Measurements from ENCODE around the gene PLCE1. TPM values are rescaled to one million over a fixed set of nuclear protein-coding genes. Genes with fewer than 3 reads are reported as not detected.

Gene PLCE1
- total and polyA plus RNA-seq, 10 of the 15 experiments (the other 5 are each of a cell fraction or from before 2014, with no cell fraction given) = under 0.01 to 1.2 (median 0.03) TPM

DNA sequence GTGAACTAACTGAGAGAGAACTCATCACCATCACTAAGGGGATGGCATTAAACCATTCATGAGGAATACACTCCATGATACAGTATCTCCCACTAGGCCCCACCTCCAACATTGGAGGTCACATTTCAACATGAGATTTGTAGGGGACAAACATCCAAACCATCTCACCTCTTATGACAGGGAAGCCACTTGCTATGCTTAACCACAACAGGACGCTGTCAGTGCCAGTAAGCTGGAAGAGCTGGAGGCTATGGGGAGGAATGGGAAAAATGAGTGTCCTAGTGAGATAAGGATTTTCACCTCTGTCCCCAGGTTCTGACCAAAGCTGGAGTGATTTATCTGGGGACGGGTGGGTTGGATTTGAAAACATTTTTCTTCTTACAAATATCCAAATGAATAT lies 17.6 kb downstream of the PLCE1 start:
- TF ChIP-seq NFYA (IDR thresholded peaks at IDR 0.05; ENCODE audit: borderline replicate concordance, low read depth, low read length) (no peak), MYB (IDR thresholded peaks at IDR 0.05; ENCODE audit: borderline replicate concordance, low read depth, low read length) (no peak), KDM1A (IDR thresholded peaks at IDR 0.05; ENCODE audit: borderline replicate concordance) (no peak), JUNB (IDR thresholded peaks at IDR 0.05) (no peak), NBN (IDR thresholded peaks at IDR 0.05) (no peak), SREBF1 (IDR thresholded peaks at IDR 0.05; ENCODE audit: low read length) (no peak), MTA3 (IDR thresholded peaks at IDR 0.05; ENCODE audit: borderline replicate concordance, low read length) (no peak), YBX1 (IDR thresholded peaks at IDR 0.05) (no peak), NR2C1 (IDR thresholded peaks at IDR 0.05) (no peak), GATAD2B (conservative IDR thresholded peaks at IDR 0.05; ENCODE audit: low read depth) (no peak), RFX5 (IDR thresholded peaks at IDR 0.05; ENCODE audit: low read depth, low read length) (no peak), CHD4 (IDR thresholded peaks at IDR 0.05) (no peak)
- TF ChIP-seq, protein P1, sequence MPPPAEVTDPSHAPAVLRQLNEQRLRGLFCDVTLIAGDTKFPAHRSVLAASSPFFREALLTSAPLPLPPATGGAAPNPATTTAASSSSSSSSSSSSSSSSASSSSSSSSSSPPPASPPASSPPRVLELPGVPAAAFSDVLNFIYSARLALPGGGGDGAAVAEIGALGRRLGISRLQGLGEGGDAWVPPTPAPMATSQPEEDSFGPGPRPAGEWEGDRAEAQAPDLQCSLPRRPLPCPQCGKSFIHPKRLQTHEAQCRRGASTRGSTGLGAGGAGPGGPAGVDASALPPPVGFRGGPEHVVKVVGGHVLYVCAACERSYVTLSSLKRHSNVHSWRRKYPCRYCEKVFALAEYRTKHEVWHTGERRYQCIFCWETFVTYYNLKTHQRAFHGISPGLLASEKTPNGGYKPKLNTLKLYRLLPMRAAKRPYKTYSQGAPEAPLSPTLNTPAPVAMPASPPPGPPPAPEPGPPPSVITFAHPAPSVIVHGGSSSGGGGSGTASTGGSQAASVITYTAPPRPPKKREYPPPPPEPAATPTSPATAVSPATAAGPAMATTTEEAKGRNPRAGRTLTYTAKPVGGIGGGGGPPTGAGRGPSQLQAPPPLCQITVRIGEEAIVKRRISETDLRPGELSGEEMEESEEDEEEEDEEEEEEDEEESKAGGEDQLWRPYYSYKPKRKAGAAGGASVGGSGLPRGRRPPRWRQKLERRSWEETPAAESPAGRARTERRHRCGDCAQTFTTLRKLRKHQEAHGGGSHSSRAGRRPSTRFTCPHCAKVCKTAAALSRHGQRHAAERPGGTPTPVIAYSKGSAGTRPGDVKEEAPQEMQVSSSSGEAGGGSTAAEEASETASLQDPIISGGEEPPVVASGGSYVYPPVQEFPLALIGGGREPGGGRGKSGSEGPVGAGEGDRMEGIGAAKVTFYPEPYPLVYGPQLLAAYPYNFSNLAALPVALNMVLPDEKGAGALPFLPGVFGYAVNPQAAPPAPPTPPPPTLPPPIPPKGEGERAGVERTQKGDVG (CRISPR knock-in tag; IDR thresholded peaks at IDR 0.05) = no peak
- TF ChIP-seq, protein P2, sequence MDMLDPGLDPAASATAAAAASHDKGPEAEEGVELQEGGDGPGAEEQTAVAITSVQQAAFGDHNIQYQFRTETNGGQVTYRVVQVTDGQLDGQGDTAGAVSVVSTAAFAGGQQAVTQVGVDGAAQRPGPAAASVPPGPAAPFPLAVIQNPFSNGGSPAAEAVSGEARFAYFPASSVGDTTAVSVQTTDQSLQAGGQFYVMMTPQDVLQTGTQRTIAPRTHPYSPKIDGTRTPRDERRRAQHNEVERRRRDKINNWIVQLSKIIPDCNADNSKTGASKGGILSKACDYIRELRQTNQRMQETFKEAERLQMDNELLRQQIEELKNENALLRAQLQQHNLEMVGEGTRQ (IDR thresholded peaks at IDR 0.05; ENCODE audit: borderline replicate concordance, low read depth, low read length) = no peak
- TF ChIP-seq, protein P3, sequence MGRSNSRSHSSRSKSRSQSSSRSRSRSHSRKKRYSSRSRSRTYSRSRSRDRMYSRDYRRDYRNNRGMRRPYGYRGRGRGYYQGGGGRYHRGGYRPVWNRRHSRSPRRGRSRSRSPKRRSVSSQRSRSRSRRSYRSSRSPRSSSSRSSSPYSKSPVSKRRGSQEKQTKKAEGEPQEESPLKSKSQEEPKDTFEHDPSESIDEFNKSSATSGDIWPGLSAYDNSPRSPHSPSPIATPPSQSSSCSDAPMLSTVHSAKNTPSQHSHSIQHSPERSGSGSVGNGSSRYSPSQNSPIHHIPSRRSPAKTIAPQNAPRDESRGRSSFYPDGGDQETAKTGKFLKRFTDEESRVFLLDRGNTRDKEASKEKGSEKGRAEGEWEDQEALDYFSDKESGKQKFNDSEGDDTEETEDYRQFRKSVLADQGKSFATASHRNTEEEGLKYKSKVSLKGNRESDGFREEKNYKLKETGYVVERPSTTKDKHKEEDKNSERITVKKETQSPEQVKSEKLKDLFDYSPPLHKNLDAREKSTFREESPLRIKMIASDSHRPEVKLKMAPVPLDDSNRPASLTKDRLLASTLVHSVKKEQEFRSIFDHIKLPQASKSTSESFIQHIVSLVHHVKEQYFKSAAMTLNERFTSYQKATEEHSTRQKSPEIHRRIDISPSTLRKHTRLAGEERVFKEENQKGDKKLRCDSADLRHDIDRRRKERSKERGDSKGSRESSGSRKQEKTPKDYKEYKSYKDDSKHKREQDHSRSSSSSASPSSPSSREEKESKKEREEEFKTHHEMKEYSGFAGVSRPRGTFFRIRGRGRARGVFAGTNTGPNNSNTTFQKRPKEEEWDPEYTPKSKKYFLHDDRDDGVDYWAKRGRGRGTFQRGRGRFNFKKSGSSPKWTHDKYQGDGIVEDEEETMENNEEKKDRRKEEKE (IDR thresholded peaks at IDR 0.05) = no peak
- ATAC-seq = no peak
- ChIA-PET SMC1A (ENCODE audit: uncharacterized antibody, unreplicated experiment) (no interaction called here), CTCF (no interaction called here), RAD21 (ENCODE audit: unreplicated experiment) (no interaction called here), POLR2A (no interaction called here)
- no peak for DNase-seq (ENCODE audit: low read depth, low spot score)
- Histone ChIP-seq H3K4me3 (no peak overlapping the region), H3K27ac (ENCODE audit: control insufficient read depth, insufficient read depth) (no peak overlapping the region), H2AFZ (ENCODE audit: control insufficient read depth, low read depth, low read length) (no peak overlapping the region), H3K9ac (ENCODE audit: control insufficient read depth, insufficient read depth, low read length) (no peak overlapping the region), H3K27me3 (replicated peaks in 1 of 2; ENCODE audit: control insufficient read depth in 2 of 2, insufficient read depth in 2 of 2, low read length in 1 of 2) (no peaks in the 10 kb centered on the region; a peak in 1 of 4 replicates), H3K36me3 (ENCODE audit: control insufficient read depth in 2 of 2, insufficient read depth in 2 of 2, low read length in 1 of 2) (no peaks in the 10 kb centered on the region), H3K79me2 (ENCODE audit: control insufficient read depth, insufficient read depth, low read length) (no peaks in the 10 kb centered on the region), H3K4me1 (ENCODE audit: control insufficient read depth, insufficient read depth, low read length) (no peaks in the 10 kb centered on the region), H3K4me2 (ENCODE audit: control insufficient read depth, insufficient read depth) (no peak overlapping the region), H4K20me1 (ENCODE audit: control insufficient read depth, insufficient read depth) (no peaks in the 10 kb centered on the region), H3K9me3 (replicated peaks; ENCODE audit: control insufficient read depth, insufficient read depth, low read length) (no peaks in the 10 kb centered on the region)
- WGBS (ENCODE audit: insufficient coverage, insufficient replicate concordance, low lambda C conversion rate, missing lambda C conversion rate) = 0% methylated on average over 2 of the region's 2 CpGs
- intact Hi-C loops (cut with micrococcal nuclease; ENCODE audit: unreplicated experiment) = no loop called here
- in situ Hi-C loops (cut with MboI) = no loop called here
- no peak for FAIRE-seq
- no TSS peak for BruUV-seq (replicated peaks)

All from GM12878 (cell line).